Ishikawa (cell line): ENCODE measurements around the gene COL4A2.

Experiments used
- CEBPB ChIP-seq: IDR thresholded peaks from 2 replicates; pipeline ENCODE4 v1.6.1; 2012
- CREB1 ChIP-seq: IDR thresholded peaks from 2 replicates; pipeline ENCODE4 v1.6.1; 2012; ENCODE audit warnings: low read depth
- EGR1 ChIP-seq: IDR thresholded peaks from 2 replicates; pipeline ENCODE4 v1.6.1; 2012
- EP300 ChIP-seq: IDR thresholded peaks from 2 replicates; pipeline ENCODE4 v1.6.1; 2012; ENCODE audit warnings: borderline replicate concordance
- FOXM1 ChIP-seq: IDR thresholded peaks from 2 replicates; pipeline ENCODE4 v1.6.1; 2012; ENCODE audit warnings: low read depth, borderline replicate concordance
- NFIC ChIP-seq: IDR thresholded peaks from 2 replicates; pipeline ENCODE4 v1.6.1; 2012
- RAD21 ChIP-seq: IDR thresholded peaks from 2 replicates; pipeline ENCODE4 v1.6.1; 2012; ENCODE audit warnings: low read depth
- TAF1 ChIP-seq: IDR thresholded peaks from 2 replicates; pipeline ENCODE4 v1.6.1; 2012; ENCODE audit warnings: low read depth, mild to moderate bottlenecking
- TCF12 ChIP-seq: IDR thresholded peaks from 2 replicates; pipeline ENCODE4 v1.6.1; 2012; ENCODE audit warnings: low read depth
- TEAD4 ChIP-seq: IDR thresholded peaks from 2 replicates; pipeline ENCODE4 v1.6.1; 2012
- YY1 ChIP-seq: IDR thresholded peaks from 2 replicates; pipeline ENCODE4 v1.6.1; 2012; ENCODE audit warnings: low read depth
- ZBTB7A ChIP-seq: IDR thresholded peaks from 2 replicates; pipeline ENCODE4 v1.6.1; 2012; ENCODE audit warnings: low read depth
- TF ChIP-seq, protein P1 (sequence below): IDR thresholded peaks from 2 replicates; pipeline ENCODE4 v1.6.1; 2012
- TF ChIP-seq, protein P2 (sequence below): IDR thresholded peaks from 2 replicates; pipeline ENCODE4 v1.6.1; 2012
- TF ChIP-seq, protein P3 (sequence below): IDR thresholded peaks from 2 replicates; pipeline ENCODE4 v1.6.1; 2012; ENCODE audit warnings: low read depth, mild to moderate bottlenecking

Gene COL4A2

DNA sequence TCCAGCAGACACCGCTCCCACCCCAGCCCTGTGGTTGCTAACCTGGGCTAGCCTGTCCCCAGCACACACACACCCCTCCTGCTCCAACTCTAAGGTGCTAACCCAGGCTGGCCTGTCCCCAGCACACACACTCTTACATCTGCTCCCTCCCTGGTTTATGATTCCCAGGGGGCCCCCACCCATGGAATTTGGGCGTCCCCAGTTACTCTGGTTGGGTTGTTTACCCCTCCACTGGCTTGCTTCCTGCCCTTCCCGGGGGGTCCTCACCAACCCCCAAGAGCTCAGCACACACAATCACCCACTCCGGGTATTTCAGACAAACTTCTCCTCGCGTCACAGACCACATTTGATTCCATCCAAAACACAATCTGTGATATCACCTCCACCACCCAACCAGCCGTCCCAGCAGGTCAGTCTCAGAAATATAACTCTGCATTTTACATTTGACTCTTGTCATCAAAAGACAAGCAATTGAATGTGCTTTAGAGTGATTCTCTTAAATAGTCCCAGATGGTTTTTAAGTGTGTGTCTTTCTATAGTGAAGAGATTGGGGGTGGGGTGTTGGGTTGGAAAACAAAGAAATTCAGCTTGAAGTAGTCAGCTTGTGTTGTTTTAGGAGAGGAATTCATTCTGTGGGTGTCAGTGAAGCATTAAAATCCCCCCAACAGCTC, 20.1 kb downstream of the COL4A2 start:
- TF ChIP-seq, protein P1, sequence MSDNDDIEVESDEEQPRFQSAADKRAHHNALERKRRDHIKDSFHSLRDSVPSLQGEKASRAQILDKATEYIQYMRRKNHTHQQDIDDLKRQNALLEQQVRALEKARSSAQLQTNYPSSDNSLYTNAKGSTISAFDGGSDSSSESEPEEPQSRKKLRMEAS, result no peak
- TF ChIP-seq TEAD4, result 0 out of 2 replicates have a peak, but pooled peaks have one; percentile 20

DNA sequence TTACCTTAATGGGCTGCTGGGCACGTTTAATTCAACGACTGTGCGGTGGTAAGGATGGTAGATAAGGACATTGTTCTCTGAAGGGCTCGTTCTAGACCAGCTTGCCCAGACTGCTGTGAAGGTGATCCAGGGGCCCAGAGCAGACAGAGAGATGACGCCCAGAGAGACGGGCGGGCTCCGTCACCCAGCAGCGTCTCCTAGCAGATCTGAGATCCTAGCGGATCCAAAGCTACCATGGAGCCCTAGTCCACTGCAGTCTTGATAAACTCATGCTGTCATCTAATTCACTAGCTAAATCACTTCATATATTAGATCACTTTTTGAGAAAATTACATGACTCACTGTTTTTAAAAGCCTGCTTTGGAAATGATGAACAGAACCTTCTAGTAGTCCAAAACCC, 21.5 kb downstream of the COL4A2 start:
- TF ChIP-seq NFIC, result no peak
- no peak for TF ChIP-seq FOXM1
- no peak for TF ChIP-seq TEAD4
- TF ChIP-seq EGR1, result no peak
- TF ChIP-seq RAD21, result no peak
- no peak for TF ChIP-seq YY1
- TF ChIP-seq CREB1, result no peak
- TF ChIP-seq, protein P1, result no peak

DNA sequence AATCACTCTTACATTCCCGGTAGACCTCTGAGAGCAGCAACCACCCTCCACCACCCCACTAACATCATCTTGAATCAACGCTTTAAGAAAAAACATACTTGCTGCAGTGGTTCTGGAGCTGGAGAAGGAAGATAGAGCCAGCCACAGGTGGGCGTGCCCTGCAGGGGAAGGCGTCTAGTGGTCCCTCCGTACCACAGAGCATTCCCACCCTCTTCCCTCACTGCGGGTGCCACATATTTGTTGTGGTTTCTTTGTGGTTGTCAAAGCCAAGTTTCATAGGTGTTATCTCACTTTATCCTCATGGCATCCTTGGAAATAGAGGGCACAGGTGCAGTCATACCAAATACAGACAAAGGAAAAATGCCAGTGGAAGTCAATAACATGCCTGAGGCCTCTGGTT, 22.2 kb downstream of the COL4A2 start:
- TF ChIP-seq EP300 (no peak), CREB1 (no peak), TCF12 (no peak), EGR1 (no peak), ZBTB7A (no peak), FOXM1 (no peak), RAD21 (no peak), CEBPB (no peak), TAF1 (no peak), TEAD4 (no peak), YY1 (no peak), NFIC (no peak)
- TF ChIP-seq, protein P2, sequence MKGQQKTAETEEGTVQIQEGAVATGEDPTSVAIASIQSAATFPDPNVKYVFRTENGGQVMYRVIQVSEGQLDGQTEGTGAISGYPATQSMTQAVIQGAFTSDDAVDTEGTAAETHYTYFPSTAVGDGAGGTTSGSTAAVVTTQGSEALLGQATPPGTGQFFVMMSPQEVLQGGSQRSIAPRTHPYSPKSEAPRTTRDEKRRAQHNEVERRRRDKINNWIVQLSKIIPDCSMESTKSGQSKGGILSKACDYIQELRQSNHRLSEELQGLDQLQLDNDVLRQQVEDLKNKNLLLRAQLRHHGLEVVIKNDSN, result no peak
- TF ChIP-seq, protein P1, result no peak
- TF ChIP-seq, protein P3, sequence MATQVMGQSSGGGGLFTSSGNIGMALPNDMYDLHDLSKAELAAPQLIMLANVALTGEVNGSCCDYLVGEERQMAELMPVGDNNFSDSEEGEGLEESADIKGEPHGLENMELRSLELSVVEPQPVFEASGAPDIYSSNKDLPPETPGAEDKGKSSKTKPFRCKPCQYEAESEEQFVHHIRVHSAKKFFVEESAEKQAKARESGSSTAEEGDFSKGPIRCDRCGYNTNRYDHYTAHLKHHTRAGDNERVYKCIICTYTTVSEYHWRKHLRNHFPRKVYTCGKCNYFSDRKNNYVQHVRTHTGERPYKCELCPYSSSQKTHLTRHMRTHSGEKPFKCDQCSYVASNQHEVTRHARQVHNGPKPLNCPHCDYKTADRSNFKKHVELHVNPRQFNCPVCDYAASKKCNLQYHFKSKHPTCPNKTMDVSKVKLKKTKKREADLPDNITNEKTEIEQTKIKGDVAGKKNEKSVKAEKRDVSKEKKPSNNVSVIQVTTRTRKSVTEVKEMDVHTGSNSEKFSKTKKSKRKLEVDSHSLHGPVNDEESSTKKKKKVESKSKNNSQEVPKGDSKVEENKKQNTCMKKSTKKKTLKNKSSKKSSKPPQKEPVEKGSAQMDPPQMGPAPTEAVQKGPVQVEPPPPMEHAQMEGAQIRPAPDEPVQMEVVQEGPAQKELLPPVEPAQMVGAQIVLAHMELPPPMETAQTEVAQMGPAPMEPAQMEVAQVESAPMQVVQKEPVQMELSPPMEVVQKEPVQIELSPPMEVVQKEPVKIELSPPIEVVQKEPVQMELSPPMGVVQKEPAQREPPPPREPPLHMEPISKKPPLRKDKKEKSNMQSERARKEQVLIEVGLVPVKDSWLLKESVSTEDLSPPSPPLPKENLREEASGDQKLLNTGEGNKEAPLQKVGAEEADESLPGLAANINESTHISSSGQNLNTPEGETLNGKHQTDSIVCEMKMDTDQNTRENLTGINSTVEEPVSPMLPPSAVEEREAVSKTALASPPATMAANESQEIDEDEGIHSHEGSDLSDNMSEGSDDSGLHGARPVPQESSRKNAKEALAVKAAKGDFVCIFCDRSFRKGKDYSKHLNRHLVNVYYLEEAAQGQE, result no peak

DNA sequence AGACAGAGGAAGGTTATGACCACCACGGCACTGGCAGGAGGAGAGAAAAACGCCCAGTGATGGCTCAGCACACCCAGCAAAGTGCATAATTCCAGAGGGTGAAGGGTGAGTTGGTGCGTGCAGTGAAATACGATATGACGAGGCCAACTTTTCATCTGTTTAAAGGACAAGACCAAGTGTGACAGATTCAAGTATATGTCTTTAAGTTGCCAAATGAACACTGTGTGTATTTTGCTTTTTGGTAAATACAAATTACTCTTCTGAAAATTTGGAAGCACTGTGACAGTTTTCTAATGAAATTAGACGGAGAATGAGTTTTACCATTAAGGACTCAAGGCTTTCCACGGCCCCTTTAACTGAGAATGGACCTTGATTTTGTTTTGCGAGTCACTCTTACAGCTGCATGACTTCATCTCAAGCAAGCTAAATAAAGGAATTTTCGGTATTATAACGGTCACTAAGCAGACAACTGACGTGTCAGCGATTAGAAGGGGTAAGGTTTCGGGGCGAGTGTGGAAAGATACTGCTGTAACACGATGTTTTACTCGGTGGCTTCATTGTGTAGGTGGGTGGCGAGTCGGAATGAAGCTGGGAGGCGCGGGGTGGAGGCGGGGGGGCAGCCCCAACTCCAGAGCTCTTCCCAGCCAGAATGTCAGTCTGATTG, 22.8 kb downstream of the COL4A2 start:
- TF ChIP-seq CREB1 (no peak), EGR1 (no peak), ZBTB7A (no peak), TAF1 (no peak), NFIC (no peak)
- TF ChIP-seq, protein P1, result no peak

DNA sequence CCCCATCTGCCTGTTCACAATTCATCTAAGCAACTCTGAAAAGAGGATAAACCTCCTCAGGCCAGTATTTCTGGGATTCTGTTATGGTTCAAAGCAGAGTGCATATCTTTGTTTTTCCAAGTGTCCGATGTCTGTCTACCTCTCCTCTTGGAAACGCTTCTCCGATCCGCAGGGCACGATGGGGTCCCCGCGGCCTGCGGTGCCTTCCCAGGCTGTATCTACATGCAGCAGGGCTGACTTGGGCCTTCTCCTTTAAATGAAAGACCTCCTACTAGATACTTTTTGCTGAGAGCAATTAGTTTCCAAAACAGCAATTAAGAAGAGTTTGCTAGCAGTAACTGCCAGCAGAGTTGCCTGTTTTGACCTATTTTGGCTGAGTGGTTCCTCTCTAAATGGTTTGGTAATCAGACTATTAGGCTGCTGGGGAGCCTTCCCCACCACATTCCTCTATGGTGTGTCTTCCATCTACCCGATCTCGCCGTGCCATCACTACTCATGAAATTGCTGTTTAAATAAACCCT, 23.5 kb downstream of the COL4A2 start:
- TF ChIP-seq, protein P1, result no peak
- TF ChIP-seq TCF12 (no peak), ZBTB7A (no peak)

DNA sequence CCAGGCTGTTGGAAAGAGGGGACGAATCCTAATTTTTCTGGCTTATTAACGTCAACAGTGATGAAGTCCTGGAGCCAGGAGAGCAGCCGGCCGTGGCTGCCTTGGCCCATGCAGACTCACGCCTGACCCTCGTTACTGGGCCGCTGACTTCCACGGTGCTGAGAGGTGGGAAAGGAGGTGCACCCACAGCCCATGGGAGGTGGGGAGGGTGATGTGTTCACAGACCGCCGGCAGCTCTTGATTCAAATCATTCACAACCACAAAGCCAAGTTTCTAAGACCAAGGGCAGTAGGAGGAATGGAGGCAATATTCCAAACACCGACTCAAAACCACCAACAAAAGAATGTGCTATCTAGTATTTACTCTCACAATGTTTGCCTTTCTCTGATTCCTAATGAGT, 24.3 kb downstream of the COL4A2 start:
- no peak for TF ChIP-seq EP300
- TF ChIP-seq TCF12, result no peak
- TF ChIP-seq CEBPB, result no peak
- TF ChIP-seq CREB1, result no peak
- TF ChIP-seq TAF1, result no peak
- TF ChIP-seq RAD21, result no peak
- no peak for TF ChIP-seq EGR1
- TF ChIP-seq, protein P1, result no peak
- TF ChIP-seq NFIC, result no peak
- no peak for TF ChIP-seq TEAD4
- no peak for TF ChIP-seq YY1

DNA sequence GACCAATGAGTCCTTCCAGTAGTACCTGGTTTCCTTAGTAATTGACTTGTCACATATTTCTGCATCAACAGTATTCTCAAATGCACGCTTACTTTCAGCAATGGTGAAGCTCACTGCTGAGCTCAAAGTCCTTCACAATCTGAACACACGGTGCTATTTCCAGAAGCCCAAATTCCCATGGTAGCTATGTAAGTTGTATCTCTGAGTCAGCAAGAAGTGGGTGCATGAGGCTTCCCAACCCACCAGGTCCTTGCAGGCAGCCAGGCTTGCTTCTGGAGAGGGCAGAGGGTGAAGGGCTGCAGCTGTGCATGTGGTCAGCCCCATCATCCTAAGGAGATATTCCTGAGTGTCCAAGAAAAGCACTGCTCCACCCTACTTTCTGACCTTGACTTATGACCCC, 25.7 kb downstream of the COL4A2 start:
- no peak for TF ChIP-seq FOXM1
- TF ChIP-seq CREB1, result no peak
- no peak for TF ChIP-seq EP300
- no peak for TF ChIP-seq YY1
- no peak for TF ChIP-seq NFIC
- TF ChIP-seq ZBTB7A, result no peak
- TF ChIP-seq RAD21, result no peak
- TF ChIP-seq, protein P1, result no peak
- TF ChIP-seq EGR1, result no peak
- TF ChIP-seq, protein P2, result no peak
- TF ChIP-seq CEBPB, result no peak
- no peak for TF ChIP-seq TCF12
- TF ChIP-seq TEAD4, result no peak
- TF ChIP-seq, protein P3, result no peak
- TF ChIP-seq TAF1, result no peak
